HTERT RPE-1 (cell line): ENCODE results near the gene AVP.
"Not testable (repeated sequence)": the region's sequence is repeated elsewhere in the genome, so short reads cannot be mapped to it uniquely, and the experiment has no call there.

Experiments used
- in situ Hi-C: fragments of 300-500 bp; cut with MboI; formaldehyde crosslinking; loops from 4 replicates; pipeline ENCODE4 v1.14.3; 2020; ENCODE audit warnings: low sequenced_read_pairs

The AVP gene

DNA sequence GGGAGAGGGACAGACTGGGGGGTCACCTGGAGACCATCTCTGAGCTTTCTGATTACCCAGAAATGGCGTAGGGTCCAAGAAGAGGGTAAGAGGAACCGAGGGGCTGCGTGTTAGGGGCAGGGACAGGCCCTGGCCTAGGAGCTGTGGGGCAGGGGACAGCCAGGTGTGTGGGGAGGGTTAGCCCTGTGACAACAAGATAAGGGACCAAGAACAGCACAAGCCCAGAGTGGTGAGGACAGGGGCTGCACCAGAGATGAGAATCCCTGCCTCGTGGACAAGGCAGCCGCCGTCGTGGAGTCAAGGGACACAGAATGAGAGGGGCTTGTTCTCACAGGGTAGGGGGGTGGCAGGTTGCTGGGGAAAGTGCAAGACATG, 449 bp upstream of the AVP start:
- in situ Hi-C loops, result no loop called here

DNA sequence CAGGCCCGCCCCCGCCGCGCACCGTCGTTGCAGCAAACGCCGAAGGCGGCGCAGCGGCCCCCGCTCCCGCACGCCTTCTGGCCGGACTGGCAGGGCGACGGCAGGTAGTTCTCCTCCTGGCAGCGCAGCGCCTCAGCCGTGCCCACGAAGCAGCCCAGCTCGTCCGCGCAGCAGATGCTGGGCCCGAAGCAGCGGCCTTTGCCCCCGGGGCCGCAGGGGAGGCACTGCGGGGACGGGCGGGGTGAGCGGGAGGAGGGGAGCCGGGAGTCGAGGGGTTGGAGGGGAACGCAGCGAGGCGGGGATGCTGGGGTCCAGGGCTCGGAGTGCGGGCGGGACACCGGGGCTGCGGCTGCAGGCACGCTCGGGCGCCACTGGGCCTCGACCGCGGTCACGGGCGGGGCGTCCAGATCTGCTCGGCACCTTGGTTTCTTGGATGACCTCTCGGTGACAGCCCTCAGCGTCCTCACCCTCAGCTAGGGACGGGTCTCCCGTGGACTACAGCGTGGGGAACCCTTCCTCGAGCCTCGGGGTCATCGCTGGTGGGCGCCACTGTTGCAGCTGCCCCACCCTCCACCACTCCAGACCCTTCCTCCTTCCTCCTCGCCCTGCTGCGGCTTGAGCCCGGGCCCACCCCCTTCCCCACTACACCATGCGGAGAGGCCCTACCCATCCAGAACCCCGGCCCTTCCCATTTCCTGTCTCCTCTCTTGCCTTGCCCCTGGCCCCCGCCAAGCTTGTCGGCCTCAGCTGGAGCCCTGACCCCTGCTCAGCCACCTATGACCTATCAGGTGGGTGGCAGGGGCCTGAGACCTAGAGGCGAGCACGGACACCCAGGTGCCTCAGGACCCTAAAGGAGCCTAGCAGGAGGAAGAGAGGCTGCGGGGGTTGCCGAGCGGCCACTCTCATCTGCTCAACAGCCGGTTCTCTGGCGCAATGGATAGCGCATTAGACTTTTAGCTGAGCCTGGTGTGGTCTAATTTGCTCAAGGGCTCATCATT, 1.3 kb downstream of the AVP start:
- in situ Hi-C loops, result no loop called here

DNA sequence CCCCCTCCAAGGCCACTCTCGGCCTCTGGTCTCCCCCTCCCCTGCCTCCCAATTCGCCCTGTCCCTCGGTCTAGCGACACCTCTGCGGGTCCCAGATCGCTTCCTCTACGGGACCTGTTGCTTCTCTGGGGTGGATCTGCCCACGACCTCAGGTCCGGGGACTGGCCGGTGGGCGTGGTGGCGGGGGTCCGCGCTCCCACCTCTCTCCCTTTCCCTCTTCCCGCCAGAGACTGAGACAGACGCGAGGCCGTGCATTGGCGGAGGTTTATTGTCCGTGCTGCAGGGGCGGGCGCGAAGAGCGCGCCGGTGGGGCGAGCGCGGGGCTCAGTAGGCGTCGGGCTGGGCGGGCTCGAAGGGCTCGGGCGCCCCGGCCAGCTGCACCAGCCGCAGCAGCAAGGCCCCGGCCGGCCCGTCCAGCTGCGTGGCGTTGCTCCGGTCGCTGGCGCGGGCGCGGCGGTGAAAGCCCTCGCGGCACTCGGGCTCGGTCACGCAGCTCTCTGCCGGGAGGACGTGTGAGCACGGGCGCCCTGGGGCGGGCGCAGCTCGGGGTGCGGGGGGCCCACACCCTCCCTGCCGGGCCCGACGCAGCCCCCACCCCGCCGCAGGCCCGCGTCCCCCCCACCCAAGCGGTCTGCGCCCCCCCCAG, 2.1 kb downstream of the AVP start:
- in situ Hi-C loops, result no loop called here

DNA sequence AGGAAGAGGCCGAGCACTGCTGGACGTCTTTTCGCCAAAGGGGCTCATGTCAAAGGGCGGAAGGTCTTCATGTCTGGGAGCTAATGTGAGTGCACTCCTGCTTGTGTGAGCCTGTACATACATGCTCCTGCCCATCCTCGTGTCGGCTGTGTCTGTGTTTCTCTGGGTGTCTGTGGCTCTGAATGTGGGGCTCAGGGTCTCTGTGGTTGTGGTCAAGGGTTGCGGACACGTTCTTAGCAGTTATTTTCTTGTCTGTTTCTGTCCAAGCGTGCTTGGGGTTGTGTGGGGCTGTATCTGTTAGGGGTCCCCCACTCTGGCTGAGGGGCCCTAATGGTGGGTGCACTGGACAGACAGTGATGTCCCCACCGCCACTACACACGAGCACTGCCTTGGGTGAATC, 2.9 kb downstream of the AVP start:
- in situ Hi-C loops, result no loop called here

DNA sequence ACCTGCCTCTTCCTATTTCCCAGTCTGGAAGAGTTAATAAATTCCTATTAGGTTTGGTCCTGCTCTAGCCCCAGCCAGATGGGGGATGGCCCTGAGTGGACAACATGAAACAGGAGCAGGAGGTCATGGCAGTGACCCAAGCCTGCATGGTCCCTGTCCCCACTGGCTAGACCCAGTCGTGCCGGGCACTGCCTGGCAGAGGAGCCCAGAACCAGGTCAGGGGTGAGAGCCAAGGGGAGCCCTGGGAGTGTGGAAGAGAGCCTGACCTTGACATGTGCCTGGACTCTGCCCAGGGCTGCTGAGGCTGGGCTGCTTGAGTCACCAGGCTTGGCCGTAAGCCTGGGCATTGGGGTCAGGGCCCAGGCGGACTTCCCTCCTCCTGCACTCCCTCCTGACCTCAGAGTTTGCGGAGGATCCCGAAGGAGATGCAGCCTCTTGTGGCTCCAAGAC, 3.6 kb downstream of the AVP start:
- in situ Hi-C loops, result no loop called here

DNA sequence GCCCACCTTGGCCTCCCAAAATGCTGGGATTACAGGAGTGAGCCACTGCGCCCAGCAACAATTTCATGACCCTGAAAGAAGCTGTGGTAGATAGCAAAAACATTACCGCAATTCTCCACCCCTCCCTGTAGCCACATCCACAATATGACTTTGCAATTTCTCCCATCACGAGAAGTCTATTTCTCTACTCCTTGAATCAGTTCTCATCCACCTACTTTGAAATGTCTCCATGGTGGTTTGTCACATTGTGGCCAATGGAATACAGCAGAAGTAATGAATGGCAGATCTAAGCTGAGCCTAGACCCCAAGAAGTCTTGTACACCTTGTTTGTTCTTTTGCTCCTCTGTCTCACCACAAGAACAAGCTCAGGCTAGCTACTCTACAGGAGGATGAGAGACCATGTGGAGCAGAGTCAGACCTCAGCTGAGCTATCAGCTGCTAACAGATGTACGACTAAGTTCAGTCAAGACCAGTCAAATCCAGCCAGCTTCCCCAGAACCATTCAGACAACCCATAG, 6.8 kb downstream of the AVP start:
- in situ Hi-C loops, result no loop called here

DNA sequence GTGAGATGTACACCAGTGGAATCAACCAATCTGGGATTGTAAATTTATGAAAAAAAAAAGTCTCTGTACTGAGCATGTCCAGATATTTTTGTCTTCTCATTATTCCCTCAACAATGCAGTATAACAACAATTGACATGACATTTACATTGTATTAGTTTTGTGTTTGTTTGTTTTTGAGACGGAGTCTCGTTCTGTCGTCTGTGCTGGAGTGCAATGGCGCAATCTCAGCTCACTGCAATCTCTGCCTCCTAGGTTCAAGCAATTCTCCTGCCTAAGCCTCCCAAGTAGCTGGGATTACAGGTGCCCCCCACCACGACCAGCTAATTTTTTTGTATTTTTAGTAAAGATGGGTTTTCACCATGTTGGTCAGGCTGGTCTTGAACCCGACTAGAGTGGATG, 9.2 kb downstream of the AVP start:
- in situ Hi-C loops, result not testable (repeated sequence)

DNA sequence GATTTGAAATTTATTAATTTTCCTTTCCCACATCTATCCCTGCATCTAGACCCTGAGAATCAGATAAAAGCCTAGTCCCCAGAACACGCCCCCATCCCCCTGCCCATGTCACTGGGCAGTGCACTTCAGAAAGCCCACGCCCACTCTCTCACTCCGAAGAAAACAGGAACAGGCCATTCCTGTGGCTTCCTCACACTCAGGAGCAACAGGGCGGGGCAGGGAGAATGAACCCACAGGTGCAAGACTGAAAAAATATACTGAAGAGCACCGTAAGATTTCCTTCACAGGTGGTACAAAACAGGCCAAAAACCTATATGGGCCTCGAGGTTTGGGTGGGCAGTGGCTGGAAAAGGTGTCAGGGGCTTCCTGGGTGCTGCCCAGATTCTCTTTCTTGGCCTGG, 9.7 kb downstream of the AVP start:
- in situ Hi-C loops, result no loop called here

DNA sequence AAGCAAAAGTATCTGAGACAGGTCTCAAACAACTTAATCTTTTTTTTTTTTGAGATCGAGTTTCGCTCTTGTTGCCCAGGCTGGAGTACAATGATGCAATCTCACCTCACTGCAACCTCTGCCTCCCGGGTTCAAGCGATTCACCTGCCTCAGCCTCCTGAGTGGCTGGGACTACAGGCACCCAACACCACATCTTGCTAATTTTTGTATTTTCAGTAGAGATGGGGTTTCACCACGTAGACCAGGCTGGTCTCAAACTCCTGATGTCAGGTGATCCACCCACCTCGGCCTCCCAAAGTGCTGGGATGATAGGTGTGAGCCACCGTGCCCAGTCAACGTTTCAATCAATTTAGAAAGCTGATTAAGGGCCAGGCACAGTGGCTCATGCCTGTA, 11.3 kb downstream of the AVP start:
- in situ Hi-C loops, result not testable (repeated sequence)

DNA sequence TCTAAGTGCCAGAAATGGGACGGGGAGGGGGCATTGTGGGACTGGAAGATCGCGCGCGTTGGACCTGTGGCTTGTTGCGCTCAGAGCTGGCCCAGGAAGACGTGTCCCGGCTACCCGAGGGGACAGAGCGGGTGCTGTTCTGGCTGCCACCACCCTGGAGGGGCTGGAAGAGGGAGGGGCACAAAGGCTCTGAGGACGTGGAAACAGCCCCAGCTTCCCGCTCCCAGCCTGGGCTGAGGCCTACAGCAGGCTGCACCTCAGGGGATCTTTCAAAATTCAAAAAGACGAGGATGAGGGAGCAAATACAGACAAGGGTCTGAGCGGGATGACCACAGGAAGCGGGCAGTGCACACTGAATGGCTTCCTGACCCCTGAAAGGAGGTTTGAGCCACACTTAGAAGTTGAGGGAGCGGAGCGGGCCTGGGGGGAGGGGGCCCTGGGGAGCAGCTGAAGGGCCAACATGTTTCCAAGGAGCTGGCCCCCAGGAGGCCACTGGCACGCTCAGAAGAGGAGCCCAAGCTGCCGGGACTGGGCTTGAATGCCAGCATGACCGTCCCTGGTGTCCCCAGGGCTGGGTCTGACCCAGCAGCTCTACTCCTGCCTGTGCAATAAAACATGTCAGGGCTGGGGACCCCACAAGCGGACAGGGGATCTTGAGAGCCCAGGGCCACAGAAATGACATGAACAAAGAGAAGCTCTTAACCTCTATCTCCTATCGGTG, 11.8 kb downstream of the AVP start:
- in situ Hi-C loops, result no loop called here

DNA sequence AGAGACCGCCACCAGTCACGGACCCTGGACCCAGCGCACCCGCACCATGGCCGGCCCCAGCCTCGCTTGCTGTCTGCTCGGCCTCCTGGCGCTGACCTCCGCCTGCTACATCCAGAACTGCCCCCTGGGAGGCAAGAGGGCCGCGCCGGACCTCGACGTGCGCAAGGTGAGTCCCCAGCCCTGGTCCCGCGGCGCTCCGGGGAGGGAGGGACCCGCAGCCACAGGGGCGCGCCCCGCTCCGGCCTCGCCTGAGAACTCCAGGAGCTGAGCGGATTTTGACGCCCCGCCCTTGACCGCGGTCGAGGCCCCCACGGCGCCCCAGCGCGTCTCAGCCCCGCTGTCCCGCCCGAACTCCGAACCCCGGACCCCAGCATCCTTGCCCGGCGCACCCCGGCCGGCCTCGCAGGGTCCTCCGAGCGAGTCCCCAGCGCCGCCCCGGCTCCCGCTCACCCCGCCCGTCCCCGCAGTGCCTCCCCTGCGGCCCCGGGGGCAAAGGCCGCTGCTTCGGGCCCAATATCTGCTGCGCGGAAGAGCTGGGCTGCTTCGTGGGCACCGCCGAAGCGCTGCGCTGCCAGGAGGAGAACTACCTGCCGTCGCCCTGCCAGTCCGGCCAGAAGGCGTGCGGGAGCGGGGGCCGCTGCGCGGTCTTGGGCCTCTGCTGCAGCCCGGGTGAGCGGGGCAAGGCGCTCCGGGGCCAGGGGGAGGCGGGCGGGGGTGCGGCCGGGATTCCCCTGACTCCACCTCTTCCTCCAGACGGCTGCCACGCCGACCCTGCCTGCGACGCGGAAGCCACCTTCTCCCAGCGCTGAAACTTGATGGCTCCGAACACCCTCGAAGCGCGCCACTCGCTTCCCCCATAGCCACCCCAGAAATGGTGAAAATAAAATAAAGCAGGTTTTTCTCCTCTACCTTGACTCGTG, 12.7 kb downstream of the AVP start, which contains the start of gene OXT:
TSS of gene OXT (plus strand) at position 11 of the 920 bp plus-strand sequence. CDS start at position 47, 36 bp downstream.
- in situ Hi-C loops, result no loop called here

DNA sequence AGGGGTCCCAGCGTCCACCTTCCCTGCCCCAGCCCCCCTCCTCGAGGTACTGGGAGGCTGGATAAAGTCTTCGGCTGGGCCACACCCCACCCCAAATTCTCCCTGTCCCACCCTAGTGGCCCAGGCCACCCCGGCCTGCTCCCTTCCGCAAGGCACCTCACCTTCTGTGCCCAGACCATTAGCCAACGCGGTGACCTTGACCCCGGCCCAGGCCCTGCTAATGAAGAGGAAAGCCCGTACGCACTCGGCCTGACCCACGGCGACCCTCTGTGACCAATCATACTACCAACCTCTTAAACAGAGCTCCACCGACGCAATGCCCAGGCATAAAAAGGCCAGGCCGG, 13.3 kb downstream of the AVP start:
- in situ Hi-C loops, result no loop called here

DNA sequence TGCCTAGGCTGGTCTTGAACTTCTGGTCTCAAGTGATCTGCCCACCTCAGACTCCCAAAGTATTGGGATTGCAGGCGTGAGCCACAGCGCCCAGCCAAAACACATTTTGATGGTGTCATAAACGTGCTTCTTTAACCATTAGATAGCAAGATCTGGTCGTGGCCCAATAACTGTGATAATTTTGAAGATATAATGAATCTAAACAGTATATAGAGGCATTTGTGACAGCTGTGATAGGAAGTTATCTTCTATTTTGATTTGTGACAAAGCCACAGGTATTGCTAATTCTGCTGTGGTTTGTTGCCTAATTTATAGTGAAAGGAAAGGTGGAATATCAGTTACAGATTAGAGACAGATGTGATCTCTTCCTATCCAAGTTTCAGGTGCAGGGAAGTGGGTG, 13.8 kb downstream of the AVP start:
- in situ Hi-C loops, result no loop called here

DNA sequence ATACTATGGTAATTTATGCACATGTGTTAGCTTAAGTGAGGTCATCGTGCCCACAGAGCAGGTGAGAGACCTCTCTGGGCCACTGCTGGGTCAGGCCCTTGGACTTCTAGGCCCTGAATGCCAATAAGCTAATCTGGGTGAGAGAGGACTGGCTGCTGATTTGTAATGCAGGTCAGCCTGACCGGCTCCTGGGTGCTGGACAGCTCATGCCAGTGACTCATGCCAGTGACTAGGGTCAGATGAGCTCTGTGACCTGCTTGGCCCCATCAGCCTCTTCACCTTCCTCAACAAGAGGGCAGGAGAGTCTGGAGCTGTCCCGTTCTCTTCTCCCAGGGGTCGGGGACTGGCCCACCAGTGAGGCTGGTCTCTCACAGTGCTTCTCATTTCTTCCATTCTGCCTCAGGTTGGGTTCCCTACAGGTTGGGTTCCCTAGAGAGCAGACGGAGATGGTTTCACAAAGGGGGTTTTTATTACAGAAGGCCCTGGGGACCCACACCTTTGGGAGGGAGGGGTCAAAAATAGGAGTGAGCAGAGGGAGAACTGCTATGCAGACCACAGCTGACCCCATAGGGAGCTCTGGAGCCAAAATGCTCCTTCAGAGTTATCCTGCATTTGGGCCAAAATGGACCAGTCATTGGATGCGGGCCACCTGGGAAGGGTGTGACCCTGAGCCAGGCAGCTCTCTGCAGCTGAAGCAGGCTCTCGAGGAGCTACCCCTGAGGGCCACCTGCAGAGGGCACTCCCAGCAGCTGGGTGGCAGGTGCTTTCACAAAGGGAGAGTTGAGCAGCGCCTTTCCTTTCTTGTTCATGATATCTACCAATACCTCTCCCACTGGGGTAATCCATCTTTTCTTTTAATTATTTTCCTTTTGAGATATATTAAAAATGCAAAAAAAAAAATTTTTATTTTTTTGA, 15.3 kb downstream of the AVP start:
- in situ Hi-C loops, result no loop called here

DNA sequence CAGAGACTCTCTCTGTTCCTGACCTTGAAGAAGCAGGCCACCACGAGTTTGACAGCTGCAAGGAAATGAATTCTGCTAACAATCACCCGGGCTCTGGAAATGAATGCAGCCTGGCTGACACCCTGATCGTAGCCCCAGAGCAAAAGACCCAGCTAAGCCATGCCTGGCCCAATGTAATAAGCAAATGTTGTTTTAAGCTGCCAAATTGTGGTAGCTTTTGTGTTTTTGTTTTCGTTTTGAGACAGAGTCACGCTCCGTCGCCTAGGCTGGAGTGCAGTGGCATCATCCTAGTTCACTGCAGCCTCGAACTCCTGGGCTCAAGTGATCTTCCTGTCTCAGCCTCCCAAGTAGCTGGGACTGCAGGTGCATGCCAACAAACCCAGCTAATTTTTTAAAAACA, 16.4 kb downstream of the AVP start:
- in situ Hi-C loops, result no loop called here

DNA sequence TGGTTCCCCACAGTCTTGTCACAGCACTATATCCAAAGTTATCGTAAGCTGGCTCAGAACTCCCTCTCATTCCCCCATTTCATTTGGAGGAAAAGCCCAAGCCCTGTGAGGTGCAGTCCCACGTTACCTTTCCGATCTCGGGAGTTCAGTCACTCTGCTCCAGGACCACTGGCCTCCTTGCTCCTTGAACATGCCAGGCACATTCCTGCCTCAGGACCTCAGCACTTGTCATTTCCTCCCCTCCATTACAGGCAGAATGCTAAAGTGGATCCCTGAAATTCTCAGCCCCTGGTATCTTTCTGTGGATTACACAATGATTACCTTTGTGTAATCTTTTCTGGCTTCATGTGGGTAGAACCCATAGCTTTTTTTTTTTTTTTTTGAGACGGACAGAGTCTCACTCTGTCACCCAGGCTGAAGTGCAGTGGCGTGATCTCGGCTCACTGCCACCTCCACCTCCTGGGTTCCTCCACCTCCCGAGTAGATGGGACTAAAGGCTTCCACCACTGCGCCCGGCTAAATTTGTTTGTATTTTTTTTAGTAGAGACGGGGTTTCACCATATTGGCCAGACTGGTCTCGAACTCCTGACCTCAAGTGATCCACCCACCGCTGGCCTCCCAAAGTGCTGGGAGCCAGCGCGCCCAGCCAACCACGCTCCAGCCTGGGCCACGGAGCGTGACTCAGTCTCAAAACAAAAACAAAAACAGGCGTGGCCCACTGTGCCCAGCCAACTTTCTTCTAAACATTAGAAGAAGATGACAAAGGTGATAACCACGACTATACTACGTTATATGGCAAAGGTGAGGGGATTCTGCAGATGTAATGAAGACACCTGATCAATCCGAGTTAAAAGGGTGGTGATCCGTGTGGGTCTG, 17.1 kb downstream of the AVP start:
- in situ Hi-C loops, result no loop called here

DNA sequence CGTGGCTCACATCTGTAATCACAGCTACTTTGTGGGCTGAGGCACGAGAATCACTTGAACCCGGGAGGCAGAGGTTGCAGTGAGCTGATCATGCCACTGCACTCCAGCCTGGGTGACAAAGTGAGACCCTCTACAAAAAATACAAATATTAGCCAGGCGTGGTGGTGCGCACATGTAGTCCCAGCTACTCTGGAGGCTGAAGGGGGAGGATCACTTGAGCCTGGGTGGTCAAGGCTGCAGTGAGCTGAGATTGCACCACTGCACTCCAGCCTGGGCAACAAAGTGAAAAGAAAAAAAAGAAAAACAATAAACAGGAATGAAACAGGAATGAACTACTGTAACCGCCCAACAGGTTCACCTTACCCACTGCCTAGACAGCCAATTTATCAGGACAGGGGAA, 20.4 kb downstream of the AVP start:
- in situ Hi-C loops, result not testable (repeated sequence)

DNA sequence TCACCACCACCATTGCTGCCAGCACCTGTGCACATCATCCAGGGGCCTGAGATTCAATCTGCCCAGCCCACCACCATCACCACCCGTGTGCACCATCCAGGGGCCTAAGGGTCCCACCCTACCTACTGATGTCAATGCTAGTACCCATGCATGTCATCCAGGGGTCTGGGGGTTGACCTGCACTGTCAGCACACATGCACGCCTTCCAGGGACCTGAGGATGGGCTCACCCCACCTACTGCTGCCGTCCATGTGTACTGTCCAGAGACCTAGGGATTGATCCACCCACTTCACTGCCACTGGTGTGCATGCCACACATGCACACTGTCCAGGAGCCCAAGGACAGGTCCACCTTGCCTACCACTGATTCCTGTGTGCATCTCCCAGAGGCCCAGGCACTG, 25.0 kb downstream of the AVP start:
- in situ Hi-C loops, result no loop called here
